ENCODE data around the gene MTCH1. TPM values are rescaled to one million over a fixed set of nuclear protein-coding genes. Genes with fewer than 3 reads are reported as not detected.

Gene MTCH1
- polyA plus RNA-seq, 2 donors: 58.0 to 107 TPM

DNA sequence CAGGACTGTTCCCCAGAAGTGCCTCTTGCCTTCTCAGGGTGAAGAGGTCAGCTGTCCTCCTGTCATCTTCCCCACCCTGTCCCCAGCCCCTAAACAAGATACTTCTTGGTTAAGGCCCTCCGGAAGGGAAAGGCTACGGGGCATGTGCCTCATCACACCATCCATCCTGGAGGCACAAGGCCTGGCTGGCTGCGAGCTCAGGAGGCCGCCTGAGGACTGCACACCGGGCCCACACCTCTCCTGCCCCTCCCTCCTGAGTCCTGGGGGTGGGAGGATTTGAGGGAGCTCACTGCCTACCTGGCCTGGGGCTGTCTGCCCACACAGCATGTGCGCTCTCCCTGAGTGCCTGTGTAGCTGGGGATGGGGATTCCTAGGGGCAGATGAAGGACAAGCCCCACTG is 21.6 kb downstream of the MTCH1 start:
- no peaks in the 10 kb centered on the region for H3K27me3 ChIP-seq (ENCODE audit: control insufficient read depth in 1 of 2, insufficient read depth in 2 of 2, low read length in 2 of 2)
- 72 to 78% methylated on average over 6 of the region's 6 CpGs for WGBS, 2 donors
- no peaks in the 10 kb centered on the region for H3K9me3 ChIP-seq (ENCODE audit: control insufficient read depth in 2 of 2, insufficient read depth in 1 of 2, low read depth in 1 of 2, low read length in 1 of 2)
- no peak overlapping the region for H3K4me3 ChIP-seq (ENCODE audit: low read depth in 1 of 2, low read length in 2 of 2)
- H3K36me3 ChIP-seq (ENCODE audit: control insufficient read depth in 2 of 2, insufficient read depth in 2 of 2, low read length in 1 of 2): peaks cover 14 to 21% of the 10 kb centered on the region in 2 donors
- no peak overlapping the region for H3K27ac ChIP-seq (ENCODE audit: low read depth in 2 of 2, low read length in 1 of 2)
- peaks cover 12 to 16% of the 10 kb centered on the region in 2 donors for H3K4me1 ChIP-seq (ENCODE audit: control insufficient read depth in 2 of 2, insufficient read depth in 2 of 2, low read length in 1 of 2)

DNA sequence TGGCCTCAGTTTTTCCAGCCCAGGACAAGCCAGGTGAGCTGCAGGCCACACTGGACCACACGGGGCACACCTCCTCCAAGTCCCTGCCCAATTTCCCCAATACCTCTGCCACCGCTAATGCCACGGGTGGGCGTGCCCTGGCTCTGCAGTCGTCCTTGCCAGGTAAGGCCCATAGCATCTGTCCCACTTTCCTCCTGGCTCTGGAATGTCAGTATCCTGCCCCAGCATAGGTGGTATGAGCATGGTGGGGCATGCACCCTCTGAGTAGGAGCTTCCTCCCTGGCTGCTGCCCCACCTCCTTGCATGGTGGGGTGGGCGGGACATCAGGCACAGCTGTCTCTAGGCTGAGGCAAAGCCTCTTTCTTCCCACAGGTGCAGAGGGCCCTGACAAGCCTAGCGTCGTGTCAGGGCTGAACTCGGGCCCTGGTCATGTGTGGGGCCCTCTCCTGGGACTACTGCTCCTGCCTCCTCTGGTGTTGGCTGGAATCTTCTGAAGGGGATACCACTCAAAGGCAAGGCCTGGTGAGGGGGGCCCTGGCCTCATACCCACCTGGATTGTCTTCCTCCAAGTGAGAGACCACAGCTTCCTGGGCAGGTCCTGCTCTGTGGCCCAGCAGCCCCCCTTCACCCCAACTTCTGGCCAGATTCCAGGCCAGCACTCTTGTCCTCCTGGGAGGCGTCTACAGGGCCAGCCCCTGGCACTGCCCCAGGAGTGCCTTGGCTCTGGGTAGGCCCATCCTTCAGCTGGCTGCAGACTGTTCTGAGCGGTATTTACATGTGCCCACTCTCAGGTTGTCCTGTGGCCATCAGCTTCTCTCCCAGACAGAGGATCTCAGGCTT is 22.3 kb downstream of the MTCH1 start:
- H3K36me3 ChIP-seq (ENCODE audit: control insufficient read depth in 2 of 2, insufficient read depth in 2 of 2, low read length in 1 of 2): peaks cover 8 to 14% of the 10 kb centered on the region in 2 donors
- H3K9me3 ChIP-seq (ENCODE audit: control insufficient read depth in 2 of 2, insufficient read depth in 1 of 2, low read depth in 1 of 2, low read length in 1 of 2): no peaks in the 10 kb centered on the region
- no peak overlapping the region for H3K27ac ChIP-seq (ENCODE audit: low read depth in 2 of 2, low read length in 1 of 2)
- peaks cover 9 to 14% of the 10 kb centered on the region in 2 donors for H3K4me1 ChIP-seq (ENCODE audit: control insufficient read depth in 2 of 2, insufficient read depth in 2 of 2, low read length in 1 of 2)
- H3K4me3 ChIP-seq (ENCODE audit: low read depth in 1 of 2, low read length in 2 of 2): no peak overlapping the region
- WGBS, 2 donors: 42 to 58% methylated on average over 11 of the region's 11 CpGs
- no peaks in the 10 kb centered on the region for H3K27me3 ChIP-seq (ENCODE audit: control insufficient read depth in 1 of 2, insufficient read depth in 2 of 2, low read length in 2 of 2)

DNA sequence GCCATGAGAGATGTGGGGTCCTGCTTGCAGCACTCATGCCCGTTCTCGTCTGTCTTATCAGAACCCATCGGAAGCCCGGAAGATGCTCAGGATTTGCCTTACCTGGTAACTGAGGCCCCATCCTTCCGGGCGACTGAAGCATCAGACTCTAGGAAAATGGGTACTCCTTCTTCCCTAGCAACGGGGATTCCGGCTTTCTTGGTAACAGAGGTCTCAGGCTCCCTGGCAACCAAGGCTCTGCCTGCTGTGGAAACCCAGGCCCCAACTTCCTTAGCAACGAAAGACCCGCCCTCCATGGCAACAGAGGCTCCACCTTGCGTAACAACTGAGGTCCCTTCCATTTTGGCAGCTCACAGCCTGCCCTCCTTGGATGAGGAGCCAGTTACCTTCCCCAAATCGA is 23.1 kb downstream of the MTCH1 start:
- 67 to 69% methylated on average over 12 of the region's 12 CpGs for WGBS, 2 donors
- Histone ChIP-seq H3K36me3 (ENCODE audit: control insufficient read depth in 2 of 2, insufficient read depth in 2 of 2, low read length in 1 of 2) (peaks cover 3 to 10% of the 10 kb centered on the region in 2 donors), H3K9me3 (ENCODE audit: control insufficient read depth in 2 of 2, insufficient read depth in 1 of 2, low read depth in 1 of 2, low read length in 1 of 2) (no peaks in the 10 kb centered on the region), H3K4me1 (ENCODE audit: control insufficient read depth in 2 of 2, insufficient read depth in 2 of 2, low read length in 1 of 2) (peaks cover 6 to 14% of the 10 kb centered on the region in 2 donors), H3K27me3 (ENCODE audit: control insufficient read depth in 1 of 2, insufficient read depth in 2 of 2, low read length in 2 of 2) (no peaks in the 10 kb centered on the region), H3K27ac (ENCODE audit: low read depth in 2 of 2, low read length in 1 of 2) (no peak overlapping the region), H3K4me3 (ENCODE audit: low read depth in 1 of 2, low read length in 2 of 2) (no peak overlapping the region)

DNA sequence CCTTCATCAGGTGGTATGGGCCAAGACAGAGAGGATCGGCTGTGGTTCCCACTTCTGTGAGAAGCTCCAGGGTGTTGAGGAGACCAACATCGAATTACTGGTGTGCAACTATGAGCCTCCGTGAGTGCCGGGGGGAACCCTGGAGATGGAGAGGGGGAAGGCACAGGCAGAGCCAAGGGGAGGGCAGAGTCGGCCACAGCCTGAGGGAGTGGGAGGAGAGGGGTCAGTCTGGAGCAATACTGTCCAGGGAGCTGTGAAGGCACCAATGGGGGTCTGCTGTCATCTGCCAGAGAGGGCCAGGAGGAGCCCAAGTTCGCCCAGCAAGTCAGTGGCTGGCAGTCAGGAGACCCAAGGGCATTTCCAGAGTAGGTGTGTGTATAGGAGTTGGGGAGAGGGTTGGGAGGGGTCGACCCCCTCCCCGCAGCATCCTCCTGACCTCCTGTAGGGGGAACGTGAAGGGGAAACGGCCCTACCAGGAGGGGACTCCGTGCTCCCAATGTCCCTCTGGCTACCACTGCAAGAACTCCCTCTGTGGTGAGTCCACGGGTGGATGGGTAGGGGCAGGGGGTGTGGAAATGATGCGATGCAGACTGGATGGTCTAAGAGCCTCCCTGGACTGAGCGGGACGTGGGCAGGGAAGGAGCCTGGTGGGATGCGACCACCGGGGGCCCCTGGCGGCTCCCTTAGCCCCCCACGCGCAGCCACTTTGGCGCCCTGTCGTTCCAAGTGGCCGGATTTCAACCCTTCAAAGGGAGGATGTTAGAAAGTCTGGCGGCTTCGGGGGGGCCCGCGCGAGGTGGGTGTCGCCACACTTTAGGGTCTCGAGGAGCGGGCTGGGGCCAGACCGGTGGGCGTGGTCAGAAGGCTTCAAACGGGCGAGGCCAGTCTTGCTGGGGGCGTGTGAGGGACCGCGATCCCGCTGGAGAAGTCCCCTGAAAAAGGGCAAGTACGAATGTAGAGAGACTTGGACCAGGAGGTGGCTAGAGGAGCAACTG is 24.3 kb downstream of the MTCH1 start:
- Histone ChIP-seq H3K9me3 (ENCODE audit: control insufficient read depth in 2 of 2, insufficient read depth in 1 of 2, low read depth in 1 of 2, low read length in 1 of 2) (no peaks in the 10 kb centered on the region), H3K27ac (ENCODE audit: low read depth in 2 of 2, low read length in 1 of 2) (no peak overlapping the region), H3K36me3 (ENCODE audit: control insufficient read depth in 2 of 2, insufficient read depth in 2 of 2, low read length in 1 of 2) (peaks cover 0 to 3% of the 10 kb centered on the region in 2 donors), H3K4me1 (ENCODE audit: control insufficient read depth in 2 of 2, insufficient read depth in 2 of 2, low read length in 1 of 2) (peaks cover 6 to 14% of the 10 kb centered on the region in 2 donors), H3K4me3 (ENCODE audit: low read depth in 1 of 2, low read length in 2 of 2) (no peak overlapping the region), H3K27me3 (ENCODE audit: control insufficient read depth in 1 of 2, insufficient read depth in 2 of 2, low read length in 2 of 2) (no peaks in the 10 kb centered on the region)
- WGBS, 2 donors: 67 to 69% methylated on average over 40 of the region's 40 CpGs

DNA sequence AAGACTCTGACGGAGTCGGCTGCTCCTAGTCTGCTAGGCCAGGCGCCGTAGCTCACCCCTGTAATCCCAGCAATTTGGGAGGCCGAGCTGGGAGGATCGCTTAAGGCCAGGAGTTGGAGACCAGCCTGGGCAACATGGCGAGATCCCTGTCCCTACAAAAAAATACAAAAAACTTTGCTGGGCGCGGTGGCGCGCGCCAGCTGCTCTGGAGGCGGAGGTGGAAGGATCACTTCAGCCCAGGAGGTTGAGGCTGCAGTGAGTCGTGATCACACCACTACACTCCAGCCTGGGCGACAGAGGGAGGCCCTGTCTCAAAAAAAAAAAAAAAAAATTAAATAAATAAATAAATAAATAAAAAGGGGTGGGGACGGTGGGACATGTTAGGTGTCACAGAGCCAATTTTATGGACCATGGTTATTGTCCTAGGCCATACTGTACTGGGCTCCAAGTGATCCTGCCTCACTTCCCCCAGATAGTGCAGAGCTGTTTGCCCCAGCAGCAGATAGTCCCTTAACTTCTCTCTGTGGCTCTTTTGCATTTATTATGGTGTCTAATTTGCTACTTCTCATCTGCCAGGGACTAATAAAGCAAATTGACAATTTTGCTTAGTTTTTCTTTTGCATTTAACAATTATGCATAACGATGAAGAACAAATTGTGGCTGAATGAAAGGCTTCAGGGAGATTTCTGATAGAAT is 26.3 kb downstream of the MTCH1 start:
- peaks cover 0 to 3% of the 10 kb centered on the region in 2 donors for H3K36me3 ChIP-seq (ENCODE audit: control insufficient read depth in 2 of 2, insufficient read depth in 2 of 2, low read length in 1 of 2)
- no peaks in the 10 kb centered on the region for H3K27me3 ChIP-seq (ENCODE audit: control insufficient read depth in 1 of 2, insufficient read depth in 2 of 2, low read length in 2 of 2)
- H3K4me1 ChIP-seq (ENCODE audit: control insufficient read depth in 2 of 2, insufficient read depth in 2 of 2, low read length in 1 of 2): peaks cover 3 to 16% of the 10 kb centered on the region in 2 donors
- H3K27ac ChIP-seq (ENCODE audit: low read depth in 2 of 2, low read length in 1 of 2): no peak overlapping the region
- 91 to 92% methylated on average over 17 of the region's 17 CpGs for WGBS, 2 donors
- H3K4me3 ChIP-seq (ENCODE audit: low read depth in 1 of 2, low read length in 2 of 2): no peak overlapping the region
- no peaks in the 10 kb centered on the region for H3K9me3 ChIP-seq (ENCODE audit: control insufficient read depth in 2 of 2, insufficient read depth in 1 of 2, low read depth in 1 of 2, low read length in 1 of 2)

DNA sequence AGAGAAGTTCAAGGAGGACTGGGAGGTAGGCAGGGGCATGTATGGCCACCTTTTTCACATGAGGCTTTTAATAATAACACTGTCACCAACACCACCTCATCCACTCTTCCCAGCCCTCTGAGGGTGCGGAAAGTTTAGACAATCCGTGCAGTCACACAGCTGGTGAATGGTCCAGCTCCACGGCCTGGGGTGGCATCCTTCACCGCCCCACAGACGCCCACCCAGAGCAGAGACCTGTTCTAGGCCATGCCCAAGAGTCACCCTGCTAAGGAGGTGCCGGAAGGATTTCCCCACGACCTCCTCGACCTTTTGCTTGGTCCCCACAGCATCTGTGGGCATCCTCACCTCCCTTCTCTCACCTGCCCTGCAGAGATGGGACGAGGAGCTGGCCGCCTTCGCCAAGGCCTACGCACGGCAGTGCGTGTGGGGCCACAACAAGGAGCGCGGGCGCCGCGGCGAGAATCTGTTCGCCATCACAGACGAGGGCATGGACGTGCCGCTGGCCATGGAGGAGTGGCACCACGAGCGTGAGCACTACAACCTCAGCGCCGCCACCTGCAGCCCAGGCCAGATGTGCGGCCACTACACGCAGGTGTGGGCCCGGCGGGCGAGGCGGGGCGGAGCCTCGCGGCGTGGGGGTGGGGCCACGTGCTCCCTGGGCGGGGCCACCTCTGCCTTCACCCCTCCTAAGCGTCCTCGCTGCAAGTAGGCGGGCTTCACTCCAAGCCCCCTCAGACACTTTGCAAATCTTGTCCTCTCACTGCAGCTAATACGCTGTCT is 27.0 kb downstream of the MTCH1 start:
- Histone ChIP-seq H3K36me3 (ENCODE audit: control insufficient read depth in 2 of 2, insufficient read depth in 2 of 2, low read length in 1 of 2) (peaks cover 0 to 3% of the 10 kb centered on the region in 2 donors), H3K4me3 (ENCODE audit: low read depth in 1 of 2, low read length in 2 of 2) (no peak overlapping the region), H3K9me3 (ENCODE audit: control insufficient read depth in 2 of 2, insufficient read depth in 1 of 2, low read depth in 1 of 2, low read length in 1 of 2) (no peaks in the 10 kb centered on the region), H3K27ac (ENCODE audit: low read depth in 2 of 2, low read length in 1 of 2) (no peak overlapping the region), H3K27me3 (ENCODE audit: control insufficient read depth in 1 of 2, insufficient read depth in 2 of 2, low read length in 2 of 2) (no peaks in the 10 kb centered on the region), H3K4me1 (ENCODE audit: control insufficient read depth in 2 of 2, insufficient read depth in 2 of 2, low read length in 1 of 2) (peaks cover 2 to 10% of the 10 kb centered on the region in 2 donors)
- WGBS, 2 donors: 84 to 87% methylated on average over 41 to 44 of the region's 44 CpGs

DNA sequence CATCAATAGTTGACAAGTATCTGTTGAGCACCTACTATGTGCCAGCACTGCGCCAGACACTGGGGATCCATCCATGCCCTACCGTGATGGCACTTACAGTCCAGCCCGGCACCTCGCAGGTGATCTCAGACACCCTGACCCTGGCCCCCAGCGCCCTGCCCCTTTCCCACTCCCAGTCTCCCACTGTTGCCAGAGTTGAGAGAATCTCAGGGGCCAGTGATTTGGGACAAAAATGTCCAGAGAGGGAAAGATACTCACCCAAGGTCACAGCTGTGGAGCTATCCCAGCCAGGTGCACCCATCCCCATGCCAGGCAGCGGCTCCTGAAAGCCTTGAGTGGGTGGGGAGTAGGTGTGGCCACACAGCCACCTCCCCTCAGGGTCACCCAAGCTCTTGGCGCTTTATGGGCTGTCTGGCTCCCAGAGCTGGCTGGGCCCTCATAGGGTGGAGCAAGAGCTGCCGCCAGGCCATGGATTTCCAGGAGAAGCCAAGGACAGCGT is 28.2 kb downstream of the MTCH1 start:
- H3K27me3 ChIP-seq (ENCODE audit: control insufficient read depth in 1 of 2, insufficient read depth in 2 of 2, low read length in 2 of 2): no peaks in the 10 kb centered on the region
- peaks cover 0 to 2% of the 10 kb centered on the region in 2 donors for H3K4me1 ChIP-seq (ENCODE audit: control insufficient read depth in 2 of 2, insufficient read depth in 2 of 2, low read length in 1 of 2)
- no peak overlapping the region for H3K27ac ChIP-seq (ENCODE audit: low read depth in 2 of 2, low read length in 1 of 2)
- no peak overlapping the region for H3K4me3 ChIP-seq (ENCODE audit: low read depth in 1 of 2, low read length in 2 of 2)
- H3K36me3 ChIP-seq (ENCODE audit: control insufficient read depth in 2 of 2, insufficient read depth in 2 of 2, low read length in 1 of 2): no peaks in the 10 kb centered on the region
- 87 to 89% methylated on average over 9 of the region's 9 CpGs for WGBS, 2 donors
- H3K9me3 ChIP-seq (ENCODE audit: control insufficient read depth in 2 of 2, insufficient read depth in 1 of 2, low read depth in 1 of 2, low read length in 1 of 2): no peaks in the 10 kb centered on the region

DNA sequence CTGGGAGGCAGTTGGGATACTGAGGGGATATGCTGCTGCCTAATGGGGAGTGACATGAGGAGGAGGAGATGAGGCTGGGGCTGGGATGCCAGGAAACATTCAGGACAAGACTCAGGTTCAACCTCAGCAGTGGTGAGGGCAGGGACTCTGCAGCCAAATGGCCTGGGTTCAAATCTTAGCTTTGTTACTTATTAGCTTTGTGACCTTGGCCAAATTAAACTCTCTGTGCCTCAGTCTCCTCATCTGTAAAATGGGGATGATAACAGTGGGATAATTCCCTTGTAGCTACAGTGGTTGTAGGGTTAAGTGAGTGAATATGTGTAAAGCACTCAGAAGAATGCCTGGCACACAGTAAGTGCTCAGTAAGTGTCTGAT is 29.6 kb downstream of the MTCH1 start:
- Histone ChIP-seq H3K4me1 (ENCODE audit: control insufficient read depth in 2 of 2, insufficient read depth in 2 of 2, low read length in 1 of 2) (peaks cover 0 to 2% of the 10 kb centered on the region in 2 donors), H3K27me3 (ENCODE audit: control insufficient read depth in 1 of 2, insufficient read depth in 2 of 2, low read length in 2 of 2) (no peaks in the 10 kb centered on the region), H3K9me3 (ENCODE audit: control insufficient read depth in 2 of 2, insufficient read depth in 1 of 2, low read depth in 1 of 2, low read length in 1 of 2) (no peaks in the 10 kb centered on the region), H3K4me3 (ENCODE audit: low read depth in 1 of 2, low read length in 2 of 2) (no peak overlapping the region), H3K27ac (ENCODE audit: low read depth in 2 of 2, low read length in 1 of 2) (no peak overlapping the region), H3K36me3 (ENCODE audit: control insufficient read depth in 2 of 2, insufficient read depth in 2 of 2, low read length in 1 of 2) (no peaks in the 10 kb centered on the region)

Data from esophagus (tissue), 2 donors.